NCI-H1417 (cell line): ENCODE measurements around the gene LYPD3.
A peak's percentile ranks its signal among the peaks of the same experiment; 100 is the strongest.

Source experiments
- DNase-seq, 3 experiments: peaks; one replicate each; lab custom pipeline; 2025; lab: John Stamatoyannopoulos, UW

The LYPD3 gene

GRCh38 chr19:43465468-43466120, at the start of gene LYPD3:
TSS of gene LYPD3 (minus strand) at chr19:43465608. CDS start at chr19:43465571, 37 bp downstream.
- DNase-seq: no peak

GRCh38 chr19:43512399-43512798, 47.0 kb upstream of the LYPD3 start:
- peak in 2 of 3 experiments; percentile 16 to 35 for DNase-seq

GRCh38 chr19:43511324-43511723, 45.9 kb upstream of the LYPD3 start:
- DNase-seq: no peak

- no peak for DNase-seq
Observed at GRCh38 chr19:43510713-43511112, 45.3 kb upstream of the LYPD3 start.

- no peak for DNase-seq
Observed at GRCh38 chr19:43507880-43508279, 42.5 kb upstream of the LYPD3 start.

GRCh38 chr19:43506629-43507028, 41.2 kb upstream of the LYPD3 start:
- DNase-seq: no peak

- no peak for DNase-seq
Observed at GRCh38 chr19:43505941-43506340, 40.5 kb upstream of the LYPD3 start.

- no peak for DNase-seq
Observed at GRCh38 chr19:43505186-43505456, 39.7 kb upstream of the LYPD3 start.

- DNase-seq: peak in 2 of 3 experiments; percentile 56 to 70
Observed at GRCh38 chr19:43504426-43505185, 39.2 kb upstream of the LYPD3 start, which contains the start of gene PHLDB3. TSS of gene PHLDB3 (minus strand) at chr19:43504746. CDS start at chr19:43504118, 628 bp downstream.

- peak; percentile 20 to 92 (median 88) for DNase-seq
Observed at GRCh38 chr19:43503501-43504425, 38.4 kb upstream of the LYPD3 start.

- no peak for DNase-seq
Observed at GRCh38 chr19:43502419-43502976, 37.1 kb upstream of the LYPD3 start.

GRCh38 chr19:43501661-43502418, 36.4 kb upstream of the LYPD3 start:
- DNase-seq: no peak

- DNase-seq: no peak
Observed at GRCh38 chr19:43499042-43499441, 33.6 kb upstream of the LYPD3 start.

- DNase-seq: no peak
Observed at GRCh38 chr19:43498233-43498842, 32.9 kb upstream of the LYPD3 start.

GRCh38 chr19:43496960-43497359, 31.6 kb upstream of the LYPD3 start:
- DNase-seq: no peak

- DNase-seq: no peak
Observed at GRCh38 chr19:43495082-43495481, 29.7 kb upstream of the LYPD3 start.

- no peak for DNase-seq
Observed at GRCh38 chr19:43490759-43491158, 25.4 kb upstream of the LYPD3 start.

GRCh38 chr19:43489979-43490599, 24.7 kb upstream of the LYPD3 start:
- no peak for DNase-seq

GRCh38 chr19:43489310-43489709, 23.9 kb upstream of the LYPD3 start:
- no peak for DNase-seq

- no peak for DNase-seq
Observed at GRCh38 chr19:43488179-43488578, 22.8 kb upstream of the LYPD3 start.

- DNase-seq: no peak
Observed at GRCh38 chr19:43486412-43486811, 21.0 kb upstream of the LYPD3 start.
